Testis (tissue), 2 donors: ENCODE measurements around the gene CAMTA1.

Experiments used
- POLR2A ChIP-seq: fragments of 450-650 bp; IDR thresholded peaks from one replicate; pipeline ENCODE4 v1.6.1; 2017; ENCODE audit warnings: antibody characterized with exemption, mild to moderate bottlenecking, moderate library complexity
- TF ChIP-seq, protein P1 (sequence below), 3 experiments: fragments of 450-650 bp in 2 of 3; fragments of 200-600 bp in 1 of 3; sonication (generic) in 1 of 3; IDR thresholded peaks; one replicate each; pipeline ENCODE4 v1.5.1; 2016 to 2019; ENCODE audit warnings: antibody characterized with exemption in 3 of 3, mild to moderate bottlenecking in 2 of 3, moderate library complexity in 1 of 3

DNA sequence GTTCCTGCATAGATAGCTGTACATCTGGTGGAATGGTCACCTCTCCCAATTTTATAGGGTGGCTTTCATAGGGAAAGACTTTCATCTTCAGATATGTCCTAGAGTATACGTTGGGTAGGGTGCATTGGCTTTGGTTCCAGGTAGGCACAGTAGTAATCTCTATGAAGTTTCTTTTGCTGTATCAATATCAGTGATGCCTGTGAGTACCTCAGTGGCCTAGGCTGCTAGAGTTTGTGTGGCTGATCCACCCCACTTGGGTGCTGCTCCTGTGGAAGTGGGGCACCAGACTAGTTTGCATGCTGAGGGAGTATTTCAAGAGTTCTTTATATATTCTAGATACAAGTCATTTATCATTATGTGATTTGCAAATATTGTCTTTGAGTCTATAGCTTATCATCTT is 615.3 kb downstream of the CAMTA1 start:
- TF ChIP-seq, protein P1, sequence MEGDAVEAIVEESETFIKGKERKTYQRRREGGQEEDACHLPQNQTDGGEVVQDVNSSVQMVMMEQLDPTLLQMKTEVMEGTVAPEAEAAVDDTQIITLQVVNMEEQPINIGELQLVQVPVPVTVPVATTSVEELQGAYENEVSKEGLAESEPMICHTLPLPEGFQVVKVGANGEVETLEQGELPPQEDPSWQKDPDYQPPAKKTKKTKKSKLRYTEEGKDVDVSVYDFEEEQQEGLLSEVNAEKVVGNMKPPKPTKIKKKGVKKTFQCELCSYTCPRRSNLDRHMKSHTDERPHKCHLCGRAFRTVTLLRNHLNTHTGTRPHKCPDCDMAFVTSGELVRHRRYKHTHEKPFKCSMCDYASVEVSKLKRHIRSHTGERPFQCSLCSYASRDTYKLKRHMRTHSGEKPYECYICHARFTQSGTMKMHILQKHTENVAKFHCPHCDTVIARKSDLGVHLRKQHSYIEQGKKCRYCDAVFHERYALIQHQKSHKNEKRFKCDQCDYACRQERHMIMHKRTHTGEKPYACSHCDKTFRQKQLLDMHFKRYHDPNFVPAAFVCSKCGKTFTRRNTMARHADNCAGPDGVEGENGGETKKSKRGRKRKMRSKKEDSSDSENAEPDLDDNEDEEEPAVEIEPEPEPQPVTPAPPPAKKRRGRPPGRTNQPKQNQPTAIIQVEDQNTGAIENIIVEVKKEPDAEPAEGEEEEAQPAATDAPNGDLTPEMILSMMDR (IDR thresholded peaks at IDR 0.05): no peak
- TF ChIP-seq POLR2A: no peak
